ENCODE results near the gene APOBEC3G.
"Not testable (repeated sequence)": the region's sequence is repeated elsewhere in the genome, so short reads cannot be mapped to it uniquely, and the experiment has no call there.

Gene APOBEC3G
- total RNA-seq, result 11.3 to 52.4 (median 16.4) reads per million in 18 experiments

- DNase-seq, result peak; percentile 76 to 81
These were observed at the start of gene APOBEC3G for GRCh38 chr22:39077026-39077840. TSS of gene APOBEC3G (plus strand) at chr22:39077275. CDS start at chr22:39077362, 87 bp downstream.

- DNase-seq, result no peak
These were observed 49.4 kb upstream of the APOBEC3G start for GRCh38 chr22:39027717-39028116.

GRCh38 chr22:39028281-39028680, 48.8 kb upstream of the APOBEC3G start:
- DNase-seq, result no peak

GRCh38 chr22:39029227-39029626, 47.8 kb upstream of the APOBEC3G start:
- peak in 1 of 2 donors; percentile 22 for DNase-seq

- DNase-seq, result peak; percentile 26 to 38
These were observed 46.4 kb upstream of the APOBEC3G start for GRCh38 chr22:39030705-39031104.

- not testable (repeated sequence) for DNase-seq
These were observed 45.4 kb upstream of the APOBEC3G start for GRCh38 chr22:39031434-39032295.

GRCh38 chr22:39037071-39037470, 40.0 kb upstream of the APOBEC3G start:
- not testable (repeated sequence) for DNase-seq

- no peak for DNase-seq
These were observed 37.6 kb upstream of the APOBEC3G start for GRCh38 chr22:39039306-39040126.

GRCh38 chr22:39040155-39040537, 36.9 kb upstream of the APOBEC3G start:
- peak in 1 of 2 donors; percentile 29 for DNase-seq

- DNase-seq, result peak; percentile 20 to 36
These were observed 36.4 kb upstream of the APOBEC3G start, which contains the start of gene APOBEC3F for GRCh38 chr22:39040538-39041296. TSS of gene APOBEC3F (plus strand) at chr22:39040864. CDS start at chr22:39040961, 97 bp downstream.

GRCh38 chr22:39041908-39042307, 35.2 kb upstream of the APOBEC3G start:
- DNase-seq, result no peak

- DNase-seq, result not testable (repeated sequence)
These were observed 34.0 kb upstream of the APOBEC3G start for GRCh38 chr22:39043063-39043462.

- not testable (repeated sequence) for DNase-seq
These were observed 31.9 kb upstream of the APOBEC3G start for GRCh38 chr22:39045136-39045535.

- not testable (repeated sequence) for DNase-seq
These were observed 27.6 kb upstream of the APOBEC3G start for GRCh38 chr22:39049486-39049885.

- DNase-seq, result not testable (repeated sequence)
These were observed 25.1 kb upstream of the APOBEC3G start for GRCh38 chr22:39051844-39052495.

GRCh38 chr22:39055658-39056057, 21.4 kb upstream of the APOBEC3G start:
- no peak for DNase-seq

GRCh38 chr22:39061290-39061689, 15.8 kb upstream of the APOBEC3G start:
- not testable (repeated sequence) for DNase-seq

GRCh38 chr22:39061951-39062350, 15.1 kb upstream of the APOBEC3G start:
- not testable (repeated sequence) for DNase-seq

- not testable (repeated sequence) for DNase-seq
These were observed 13.2 kb upstream of the APOBEC3G start for GRCh38 chr22:39063904-39064303.

GRCh38 chr22:39066442-39067276, 10.4 kb upstream of the APOBEC3G start:
- DNase-seq, result not testable (repeated sequence)

All from inflammatory macrophage (primary cell).